Superior temporal gyrus (tissue), 1 donor: ENCODE results near the gene SLCO3A1.

Source experiments
- DNase-seq: peaks from one replicate; pipeline ENCODE4 v3.0.0-alpha.2; 2016; ENCODE audit errors: extremely low spot score

The SLCO3A1 gene

GRCh38 chr15:92002666-92003065, 149.2 kb downstream of the SLCO3A1 start:
- no peak for DNase-seq

- DNase-seq: no peak
These were observed 150.1 kb downstream of the SLCO3A1 start for GRCh38 chr15:92003515-92004067.

DNA sequence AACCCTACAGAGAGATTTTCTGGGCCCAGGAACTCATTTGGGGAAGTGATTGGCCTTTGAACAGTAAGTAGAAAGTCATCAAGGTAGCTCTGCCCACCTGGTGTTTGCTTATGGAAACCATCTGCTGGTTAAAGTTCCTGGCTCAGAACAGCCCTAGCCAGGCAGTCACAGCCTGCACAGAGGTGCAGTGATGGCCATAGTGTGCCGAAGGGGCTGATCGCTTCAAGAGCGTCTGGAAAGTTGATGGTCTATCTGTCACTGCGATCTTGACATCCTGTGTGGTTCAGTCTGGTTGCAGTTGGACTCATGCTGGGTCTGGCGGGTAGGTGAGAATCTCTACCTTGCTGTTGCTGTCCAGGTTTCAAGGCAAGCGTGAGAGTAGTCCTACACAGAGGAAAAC, 151.6 kb downstream of the SLCO3A1 start:
- DNase-seq: no peak

- DNase-seq: no peak
These were observed 152.9 kb downstream of the SLCO3A1 start for GRCh38 chr15:92006186-92007028.

GRCh38 chr15:92009162-92009561, 155.7 kb downstream of the SLCO3A1 start:
- DNase-seq: no peak

DNA sequence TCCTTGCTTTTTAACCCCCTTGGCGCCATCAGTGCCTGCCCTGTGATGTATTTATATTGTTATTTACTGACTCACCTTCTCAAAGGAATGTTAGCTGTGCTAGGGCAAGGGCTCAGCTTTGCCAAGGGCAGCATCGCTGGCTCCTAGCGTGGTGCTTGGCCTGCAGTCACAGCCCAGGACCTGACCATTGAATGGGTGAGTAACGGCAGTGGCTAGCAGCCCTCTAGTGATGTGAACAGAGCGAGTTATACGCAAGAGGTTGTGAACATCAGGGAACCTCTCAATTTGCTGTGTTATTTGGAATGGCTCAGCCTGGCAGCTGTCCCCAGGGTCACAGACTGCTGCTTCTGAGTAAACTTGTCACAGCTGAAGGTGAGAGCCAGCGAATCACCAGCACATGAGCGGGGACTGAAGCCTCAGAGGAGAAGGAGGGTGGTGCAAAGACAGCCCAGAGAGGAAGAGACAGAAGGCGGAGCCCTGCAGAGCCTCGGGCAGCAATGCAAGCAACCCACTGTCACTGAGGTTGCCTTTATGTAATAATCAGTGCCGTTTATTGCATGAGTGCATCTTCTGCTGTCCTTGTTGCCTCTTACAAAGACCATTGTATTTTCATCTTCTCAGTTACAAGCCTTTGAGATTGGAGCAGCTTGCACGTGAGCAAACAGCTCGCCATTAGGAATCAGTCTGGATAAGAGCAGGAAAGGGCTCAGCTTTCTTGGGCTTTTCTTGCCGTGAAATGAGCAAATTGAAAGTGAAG, 158.3 kb downstream of the SLCO3A1 start:
- DNase-seq: no peak

GRCh38 chr15:92012368-92012629, 158.8 kb downstream of the SLCO3A1 start:
- DNase-seq: no peak

DNA sequence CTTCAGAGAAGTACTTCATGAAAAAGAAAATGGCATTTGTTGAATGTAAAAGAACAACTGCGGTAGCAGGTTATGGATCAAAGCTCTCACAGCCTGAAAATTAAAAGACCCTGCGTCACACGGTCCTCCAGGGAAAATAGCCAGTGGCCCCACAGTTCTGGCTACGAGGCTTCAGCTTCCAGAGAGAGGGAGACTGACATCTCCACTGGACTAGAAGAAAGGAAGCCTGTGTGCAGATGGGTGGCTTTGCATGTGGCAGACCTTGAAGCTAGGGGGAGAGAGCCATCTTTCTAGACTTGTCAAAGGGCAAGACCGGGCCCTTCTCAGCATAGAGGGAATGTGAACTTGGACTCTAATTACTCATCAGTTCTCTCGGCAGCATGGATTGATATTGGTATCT, 159.4 kb downstream of the SLCO3A1 start:
- DNase-seq: no peak

GRCh38 chr15:92014281-92015030, 160.9 kb downstream of the SLCO3A1 start:
- DNase-seq: peak; percentile 68

DNA sequence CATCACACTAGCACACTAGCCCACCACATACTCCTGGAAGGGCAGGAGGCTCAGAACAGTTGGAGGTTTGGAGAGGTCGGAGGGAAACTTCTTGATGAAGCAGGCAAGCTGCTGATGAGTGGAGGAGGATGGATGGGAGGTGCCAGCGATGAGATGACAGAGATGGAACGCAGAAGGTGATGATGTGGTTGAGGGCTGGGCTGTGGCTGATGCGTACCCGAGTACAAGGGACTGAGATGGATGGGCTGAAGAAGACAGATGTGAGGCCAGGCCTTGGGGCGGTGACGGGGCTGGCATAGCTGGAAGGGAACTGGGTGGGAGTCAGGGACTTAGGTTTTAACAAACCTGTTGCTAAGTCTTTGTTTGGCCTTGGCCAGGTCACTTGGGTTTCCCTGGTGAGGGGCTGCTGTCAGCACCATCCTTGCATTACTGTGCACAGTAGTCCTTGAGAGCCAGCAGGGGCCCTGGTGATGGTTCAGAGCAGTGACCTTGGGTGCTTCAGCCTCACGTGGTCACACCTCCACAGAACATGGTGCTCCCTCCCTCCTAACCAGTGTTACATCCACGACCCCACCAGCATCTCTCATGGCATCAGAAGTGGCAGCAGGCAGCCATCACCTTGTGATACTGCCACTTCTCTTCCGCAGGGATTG, 164.5 kb downstream of the SLCO3A1 start:
- DNase-seq: no peak

DNA sequence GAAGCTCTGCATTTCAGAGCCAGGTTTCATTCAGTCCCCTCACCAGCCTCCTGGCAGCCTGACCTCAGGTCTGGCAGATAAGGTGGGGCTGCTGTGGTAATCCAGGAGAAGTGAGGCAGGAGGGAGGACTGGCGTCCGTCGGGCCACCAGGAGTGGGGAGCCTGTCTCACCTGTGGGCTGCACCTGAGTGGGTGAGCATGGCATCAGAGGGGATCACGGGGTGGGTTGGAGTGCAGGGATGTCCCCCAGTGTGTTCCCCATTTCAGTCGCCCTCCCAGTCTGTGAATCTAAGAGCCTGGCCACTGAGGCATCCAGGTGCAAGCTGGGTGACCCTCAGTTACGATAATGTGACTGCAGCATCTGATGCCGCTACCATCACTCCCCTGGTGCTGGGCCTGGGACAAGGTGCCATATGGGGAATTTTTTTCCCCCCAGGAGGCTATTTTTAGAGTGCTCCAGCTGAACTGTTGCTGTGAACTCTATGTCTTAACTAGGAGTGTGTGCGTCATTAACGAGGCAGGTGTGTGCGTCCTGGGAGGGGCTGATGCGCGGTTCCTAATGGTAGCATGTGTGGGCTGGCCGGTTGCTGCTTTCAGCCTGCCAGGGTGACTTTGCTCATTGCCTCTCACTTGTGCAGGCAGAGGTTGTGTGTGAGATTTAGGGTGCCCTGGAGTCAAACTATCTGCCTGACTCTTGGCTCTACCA, 165.2 kb downstream of the SLCO3A1 start:
- no peak for DNase-seq

DNA sequence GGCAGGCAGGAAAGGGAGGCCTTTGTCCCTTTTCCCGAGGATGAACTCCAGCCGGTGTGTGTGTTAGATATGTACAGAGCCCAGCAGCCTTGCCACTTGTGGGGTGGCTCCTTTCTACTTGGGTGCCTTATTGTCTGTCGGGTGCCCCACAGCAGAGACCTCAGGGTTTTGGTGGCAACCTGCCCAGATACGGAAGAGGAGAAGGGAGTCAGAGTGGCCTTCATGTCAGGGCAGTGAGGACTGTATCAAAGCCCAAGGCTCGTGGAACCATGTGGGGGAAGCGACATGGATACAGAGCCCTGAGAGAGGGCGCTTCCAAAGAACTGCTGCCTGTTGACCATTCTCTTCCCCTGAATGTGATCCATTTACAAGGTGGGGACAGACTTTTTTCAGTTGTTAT, 166.2 kb downstream of the SLCO3A1 start:
- no peak for DNase-seq

- DNase-seq: no peak
These were observed 166.7 kb downstream of the SLCO3A1 start for GRCh38 chr15:92020207-92020606.

GRCh38 chr15:92020804-92021203, 167.3 kb downstream of the SLCO3A1 start:
- DNase-seq: no peak

DNA sequence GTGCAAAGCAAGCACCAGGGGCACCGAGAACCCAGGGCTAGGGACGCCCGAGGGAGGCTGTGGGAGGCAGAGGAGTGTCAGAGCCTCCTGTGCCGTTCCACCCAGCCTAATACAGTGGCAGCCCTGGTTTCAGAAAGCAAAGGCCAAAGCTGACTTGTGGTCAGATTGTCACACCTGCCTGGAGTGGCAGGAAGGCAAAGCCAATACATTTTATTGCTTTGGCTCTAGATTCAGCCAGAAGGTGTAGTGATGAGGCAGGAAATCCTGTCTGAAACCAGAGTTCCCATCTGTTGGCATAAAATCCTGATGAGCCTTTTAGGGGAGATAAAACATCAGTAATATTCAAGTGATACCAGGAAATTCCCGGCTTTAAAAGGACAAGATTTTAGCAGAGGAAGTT, 168.3 kb downstream of the SLCO3A1 start:
- no peak for DNase-seq

GRCh38 chr15:92023965-92024364, 170.5 kb downstream of the SLCO3A1 start:
- DNase-seq: no peak

DNA sequence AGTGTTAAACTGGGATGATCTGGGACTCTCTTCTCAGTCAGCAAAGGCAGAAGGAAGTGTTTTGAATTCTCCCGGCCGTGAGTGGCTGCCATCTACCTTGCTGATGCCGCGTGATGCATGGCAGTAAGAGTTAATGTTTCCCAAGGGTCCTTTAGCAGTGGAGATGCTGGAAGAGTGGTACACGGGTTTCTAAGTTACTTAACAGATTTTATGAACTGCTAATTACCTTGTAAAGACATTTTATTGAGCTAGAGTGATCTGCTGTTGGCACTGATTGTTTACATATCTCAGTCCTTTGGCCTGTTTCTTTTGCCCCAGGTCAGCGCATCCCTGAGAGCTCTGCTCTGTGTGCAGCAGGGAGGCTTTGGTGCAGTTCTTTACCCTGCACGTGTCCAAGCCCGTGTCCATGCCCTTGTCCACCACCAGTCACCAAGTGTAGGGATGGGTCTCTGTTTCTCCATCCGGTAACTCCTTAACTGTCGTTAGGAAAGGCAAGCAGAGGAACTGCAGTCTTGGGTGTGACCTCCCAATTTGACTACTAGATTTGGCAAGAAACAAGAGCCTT, 172.3 kb downstream of the SLCO3A1 start:
- no peak for DNase-seq

DNA sequence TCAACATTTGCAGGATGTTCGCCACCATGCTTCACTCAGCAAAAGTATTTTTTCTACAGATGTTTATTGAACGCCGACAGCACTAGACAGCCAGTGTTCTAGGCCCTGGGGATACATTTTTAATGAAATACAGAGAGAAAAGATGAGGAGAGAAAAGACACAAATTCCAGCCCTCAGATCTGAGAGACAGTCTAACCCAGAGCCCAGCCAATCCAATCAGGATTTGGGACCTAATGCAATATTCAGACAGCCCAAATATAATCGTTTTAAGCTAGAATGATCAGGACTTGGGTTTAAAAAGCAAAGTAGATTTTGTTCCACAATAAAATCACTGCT, 174.8 kb downstream of the SLCO3A1 start:
- no peak for DNase-seq

DNA sequence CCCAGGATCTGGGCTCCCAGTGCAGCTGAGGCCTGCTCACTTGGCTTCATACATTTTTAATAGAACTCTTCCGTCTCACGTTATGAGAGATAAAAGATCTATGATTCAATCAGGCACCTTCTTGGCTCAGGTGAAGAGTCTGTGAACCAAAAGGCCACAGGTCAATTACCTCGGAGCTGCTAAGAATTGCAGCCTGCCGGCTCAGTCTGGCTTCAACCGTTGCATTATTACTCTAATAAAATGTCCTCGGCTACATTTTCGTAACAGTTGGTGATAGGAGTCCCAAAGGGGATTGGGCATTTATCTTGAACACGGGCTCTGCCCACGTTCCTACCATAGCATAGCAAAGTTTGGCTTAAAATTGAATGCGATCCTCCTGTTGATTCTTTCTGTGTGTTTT, 176.3 kb downstream of the SLCO3A1 start:
- DNase-seq: no peak

GRCh38 chr15:92033314-92033713, 179.8 kb downstream of the SLCO3A1 start:
- DNase-seq: no peak

- no peak for DNase-seq
These were observed 180.2 kb downstream of the SLCO3A1 start for GRCh38 chr15:92033723-92034122.
